Measurements from ENCODE around the gene KCNH5. TPM values are rescaled to one million over a fixed set of nuclear protein-coding genes. Genes with fewer than 3 reads are reported as not detected.

KCNH5 gene
- total RNA-seq, 6 donors from 2014 or later: under 0.01 to 0.22 TPM; not detected in 4

DNA sequence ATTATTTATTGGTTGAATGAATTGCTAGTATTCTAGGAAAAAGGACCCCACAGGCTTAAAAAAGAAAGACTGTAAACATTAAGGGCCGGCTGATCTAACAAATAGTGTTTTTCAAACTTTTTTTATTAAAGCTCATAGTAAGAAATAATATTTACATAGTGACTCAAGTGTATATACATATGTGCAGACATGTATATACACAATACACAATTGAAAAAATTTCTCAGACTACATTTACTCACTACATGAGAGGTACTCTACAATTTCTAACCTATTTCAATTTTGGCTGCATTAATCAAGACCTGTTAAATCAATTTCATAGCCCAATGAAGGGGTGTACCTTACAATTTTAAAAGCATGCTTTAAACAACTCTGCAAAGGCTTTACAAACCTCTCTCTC, 17.5 kb downstream of the KCNH5 start:
- 34 to 43% methylated on average over 1 of the region's 1 CpG for WGBS, 2 donors

DNA sequence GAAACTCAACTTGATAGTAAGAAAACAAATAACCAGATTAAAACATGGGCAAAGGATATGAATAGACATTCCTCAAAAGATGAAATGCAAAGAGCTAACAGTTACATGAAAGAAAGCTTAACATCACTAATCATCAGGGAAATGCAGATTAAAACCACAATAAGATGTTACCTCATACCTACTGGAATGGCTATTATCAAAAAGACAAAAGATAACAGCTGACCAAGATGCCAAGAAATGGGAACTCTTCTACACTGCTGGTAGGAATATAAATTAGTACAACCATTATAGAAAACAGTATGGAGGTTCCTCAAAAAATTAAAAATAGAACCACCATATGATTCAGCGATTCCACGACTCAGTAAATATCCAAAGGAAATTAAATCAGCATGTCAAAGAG, 18.8 kb downstream of the KCNH5 start:
- H3K27me3 ChIP-seq: no peaks in the 10 kb centered on the region
- H3K36me3 ChIP-seq: no peaks in the 10 kb centered on the region
- TF ChIP-seq, protein P1, sequence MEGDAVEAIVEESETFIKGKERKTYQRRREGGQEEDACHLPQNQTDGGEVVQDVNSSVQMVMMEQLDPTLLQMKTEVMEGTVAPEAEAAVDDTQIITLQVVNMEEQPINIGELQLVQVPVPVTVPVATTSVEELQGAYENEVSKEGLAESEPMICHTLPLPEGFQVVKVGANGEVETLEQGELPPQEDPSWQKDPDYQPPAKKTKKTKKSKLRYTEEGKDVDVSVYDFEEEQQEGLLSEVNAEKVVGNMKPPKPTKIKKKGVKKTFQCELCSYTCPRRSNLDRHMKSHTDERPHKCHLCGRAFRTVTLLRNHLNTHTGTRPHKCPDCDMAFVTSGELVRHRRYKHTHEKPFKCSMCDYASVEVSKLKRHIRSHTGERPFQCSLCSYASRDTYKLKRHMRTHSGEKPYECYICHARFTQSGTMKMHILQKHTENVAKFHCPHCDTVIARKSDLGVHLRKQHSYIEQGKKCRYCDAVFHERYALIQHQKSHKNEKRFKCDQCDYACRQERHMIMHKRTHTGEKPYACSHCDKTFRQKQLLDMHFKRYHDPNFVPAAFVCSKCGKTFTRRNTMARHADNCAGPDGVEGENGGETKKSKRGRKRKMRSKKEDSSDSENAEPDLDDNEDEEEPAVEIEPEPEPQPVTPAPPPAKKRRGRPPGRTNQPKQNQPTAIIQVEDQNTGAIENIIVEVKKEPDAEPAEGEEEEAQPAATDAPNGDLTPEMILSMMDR (IDR thresholded peaks at IDR 0.05): no peak
- no peak for TF ChIP-seq EP300 (IDR thresholded peaks at IDR 0.05)
- TF ChIP-seq POLR2AphosphoS5 (IDR thresholded peaks at IDR 0.05): no peak
- TF ChIP-seq POLR2A (IDR thresholded peaks at IDR 0.05): no peak
- no peaks in the 10 kb centered on the region for H3K9me3 ChIP-seq
- ATAC-seq (ENCODE audit: low FRiP score in 2 of 2): no peak
- WGBS, 2 donors: 83 to 95% methylated on average over 2 of the region's 2 CpGs
- H3K27ac ChIP-seq: no peak overlapping the region
- no peaks in the 10 kb centered on the region for H3K4me1 ChIP-seq
- H3K4me3 ChIP-seq: no peak overlapping the region
- DNase-seq: no peak

More for the DNA sequence above, 17.5 kb downstream of the KCNH5 start:
- H3K4me1 ChIP-seq: no peaks in the 10 kb centered on the region
- ATAC-seq (ENCODE audit: low FRiP score in 2 of 2): no peak
- DNase-seq: no peak
- no peak overlapping the region for H3K4me3 ChIP-seq
- TF ChIP-seq POLR2AphosphoS5 (IDR thresholded peaks at IDR 0.05) (no peak), EP300 (IDR thresholded peaks at IDR 0.05) (no peak), POLR2A (IDR thresholded peaks at IDR 0.05) (no peak)
- TF ChIP-seq, protein P1 (IDR thresholded peaks at IDR 0.05): no peak
- H3K36me3 ChIP-seq: no peaks in the 10 kb centered on the region
- H3K27me3 ChIP-seq: no peaks in the 10 kb centered on the region
- H3K9me3 ChIP-seq: no peaks in the 10 kb centered on the region
- no peak overlapping the region for H3K27ac ChIP-seq

DNA sequence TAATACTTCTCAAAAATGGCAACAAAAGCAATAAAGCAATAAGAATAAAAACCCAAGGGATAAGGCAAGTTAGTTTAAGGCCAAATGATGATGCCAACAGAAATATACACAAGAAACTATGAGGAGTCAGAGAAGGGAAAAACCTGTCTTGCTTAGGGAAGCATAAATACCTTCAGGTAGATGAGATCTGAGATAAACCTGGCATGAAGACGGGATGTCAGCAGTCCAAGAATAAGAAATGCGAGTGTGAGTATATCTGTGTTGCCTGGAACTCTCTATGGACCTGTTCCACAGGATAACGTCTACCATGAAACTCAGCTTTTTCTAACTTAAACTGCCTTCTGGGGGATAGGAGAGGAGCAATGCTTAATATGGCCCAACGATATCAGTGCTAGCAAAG, 30.6 kb downstream of the KCNH5 start:
- 83 to 84% methylated on average over 4 of the region's 4 CpGs for whole genome bisulfite sequencing, 2 donors
- Histone ChIP-seq H3K36me3 (no peaks in the 10 kb centered on the region), H3K27me3 (no peaks in the 10 kb centered on the region), H3K27ac (no peak overlapping the region), H3K4me1 (no peaks in the 10 kb centered on the region), H3K4me3 (no peak overlapping the region), H3K9me3 (no peaks in the 10 kb centered on the region)
- ATAC-seq (ENCODE audit: low FRiP score in 2 of 2) (no peak), DNase-seq (no peak)
- TF ChIP-seq, protein P1 (IDR thresholded peaks at IDR 0.05): no peak
- TF ChIP-seq POLR2AphosphoS5 (IDR thresholded peaks at IDR 0.05): no peak
- TF ChIP-seq EP300 (IDR thresholded peaks at IDR 0.05): no peak
- TF ChIP-seq POLR2A (IDR thresholded peaks at IDR 0.05): no peak

DNA sequence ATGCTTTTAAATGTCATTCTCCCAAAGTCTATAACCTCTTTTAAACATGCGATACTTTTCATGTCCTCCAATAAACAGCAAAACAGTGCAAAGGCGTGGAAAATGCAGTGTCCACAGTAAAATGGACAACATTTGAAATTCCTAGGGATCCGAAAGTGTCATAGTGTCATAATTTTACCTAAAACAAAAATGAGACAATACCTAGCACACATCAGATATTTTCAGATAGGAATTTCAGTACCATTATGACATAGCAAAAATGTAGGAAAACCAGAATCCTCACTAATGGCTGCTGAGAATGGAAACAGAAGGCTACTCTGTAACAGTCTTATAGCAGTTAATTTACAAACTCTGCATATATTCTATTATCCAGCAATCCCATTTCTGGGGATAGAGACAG, 33.1 kb downstream of the KCNH5 start:
- H3K4me3 ChIP-seq: no peak overlapping the region
- ATAC-seq (ENCODE audit: low FRiP score in 2 of 2): no peak
- no peaks in the 10 kb centered on the region for H3K36me3 ChIP-seq
- 77 to 90% methylated on average over 3 of the region's 3 CpGs for WGBS, 2 donors
- no peaks in the 10 kb centered on the region for H3K9me3 ChIP-seq
- H3K27ac ChIP-seq: no peak overlapping the region
- TF ChIP-seq POLR2A (IDR thresholded peaks at IDR 0.05) (no peak), POLR2AphosphoS5 (IDR thresholded peaks at IDR 0.05) (no peak), EP300 (IDR thresholded peaks at IDR 0.05) (no peak)
- TF ChIP-seq, protein P1 (IDR thresholded peaks at IDR 0.05): no peak
- no peaks in the 10 kb centered on the region for H3K4me1 ChIP-seq
- DNase-seq: no peak
- no peaks in the 10 kb centered on the region for H3K27me3 ChIP-seq

DNA sequence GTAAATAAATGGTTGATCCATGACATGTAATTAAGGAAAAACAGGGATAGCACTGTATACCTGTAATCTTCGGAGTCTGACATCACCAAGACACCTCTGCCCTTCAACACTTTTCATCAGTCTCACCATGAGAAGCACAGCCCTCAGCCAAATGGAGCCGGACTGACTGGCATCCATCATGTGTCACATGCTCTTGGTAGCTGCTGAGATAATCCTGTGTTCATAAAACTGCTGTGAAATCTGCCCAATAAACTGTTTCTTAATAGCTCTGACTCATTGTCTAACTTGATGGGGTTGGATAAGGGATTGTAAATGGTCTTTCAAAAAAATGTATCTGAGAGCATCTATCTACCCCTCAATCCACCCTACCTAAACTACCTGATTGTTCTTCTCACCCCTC, 33.6 kb downstream of the KCNH5 start:
- Histone ChIP-seq H3K27me3 (no peaks in the 10 kb centered on the region), H3K27ac (no peak overlapping the region), H3K4me3 (no peak overlapping the region), H3K4me1 (no peaks in the 10 kb centered on the region), H3K9me3 (no peaks in the 10 kb centered on the region), H3K36me3 (no peaks in the 10 kb centered on the region)
- ATAC-seq (ENCODE audit: low FRiP score in 2 of 2) (no peak), DNase-seq (no peak)
- WGBS, 2 donors: 68 to 79% methylated on average over 2 of the region's 2 CpGs
- TF ChIP-seq POLR2A (IDR thresholded peaks at IDR 0.05) (no peak), POLR2AphosphoS5 (IDR thresholded peaks at IDR 0.05) (no peak), EP300 (IDR thresholded peaks at IDR 0.05) (no peak)
- TF ChIP-seq, protein P1 (IDR thresholded peaks at IDR 0.05): no peak

All from upper lobe of left lung (tissue), 6 donors.